Measurements from ENCODE around the gene OR5H2.

GRCh38 chr3:98322686-98323085, 40.4 kb downstream of the OR5H2 start:
- TF ChIP-seq NFYB (CRISPR knock-in tag; conservative IDR thresholded peaks at IDR 0.05; ENCODE audit: low read depth): no peak
- TF ChIP-seq PRDM15 (CRISPR knock-in tag; IDR thresholded peaks at IDR 0.05): no peak
- TF ChIP-seq CTCF (IDR thresholded peaks at IDR 0.05): no peak
- TF ChIP-seq CREB1 (CRISPR knock-in tag; IDR thresholded peaks at IDR 0.05): no peak
- TF ChIP-seq PREB (CRISPR knock-in tag; IDR thresholded peaks at IDR 0.05; ENCODE audit: borderline replicate concordance): no peak
- no peak for TF ChIP-seq ETV6 (CRISPR knock-in tag; IDR thresholded peaks at IDR 0.05)
- TF ChIP-seq USF2 (CRISPR knock-in tag; IDR thresholded peaks at IDR 0.05): no peak
- no peak for TF ChIP-seq MAX (CRISPR knock-in tag; IDR thresholded peaks at IDR 0.05)
- TF ChIP-seq ZNF263 (CRISPR knock-in tag; IDR thresholded peaks at IDR 0.05; ENCODE audit: low read depth): no peak
- TF ChIP-seq NR3C1 (CRISPR knock-in tag; conservative IDR thresholded peaks at IDR 0.05; ENCODE audit: low read depth): no peak
- no peak for TF ChIP-seq KAT7 (CRISPR knock-in tag; IDR thresholded peaks at IDR 0.05; ENCODE audit: borderline replicate concordance)
- no peak for TF ChIP-seq SMAD3 (CRISPR knock-in tag; IDR thresholded peaks at IDR 0.05; ENCODE audit: borderline replicate concordance)

Measured in WTC11 (cell line).